Gastrocnemius medialis (tissue), 4 donors: ENCODE data around the gene CASKIN1. TPM values are rescaled to one million over a fixed set of nuclear protein-coding genes. Genes with fewer than 3 reads are reported as not detected.

Source experiments
- ATAC-seq, 2 donors: fragments of 150-250 bp; one replicate each; pipeline ENCODE4 v1.9.1; 2016
- DNase-seq, 2 donors: peaks; one replicate each; pipeline ENCODE4 v3.0.0-alpha.2; 2019
- H3K27ac ChIP-seq, 4 donors: fragments of 200-600 bp; sonication (generic); 1 replicate in 1 of 4; 2 replicates in 3 of 4; pipeline ENCODE4 v1.5.1; 2016 to 2018; ENCODE audit warnings: mild to moderate bottlenecking in 2 of 4, moderate library complexity in 1 of 4
- H3K27me3 ChIP-seq, 3 donors: fragments of 200-600 bp; sonication (generic) in 2 of 3; 1 replicate in 1 of 3; 2 replicates in 2 of 3; pipeline versions ENCODE4 v1.5.1 to v1.6.0; 2016 to 2019; ENCODE audit warnings: mild to moderate bottlenecking in 1 of 3, moderate library complexity in 1 of 3
- H3K36me3 ChIP-seq, 2 donors: fragments of 200-600 bp; sonication (generic) in 1 of 2; one replicate each; pipeline ENCODE4 v1.5.1; 2017 to 2018
- H3K4me1 ChIP-seq, 2 donors: fragments of 200-600 bp; sonication (generic) in 1 of 2; one replicate each; pipeline ENCODE4 v1.5.1; 2016 to 2017; ENCODE audit warnings: mild to moderate bottlenecking in 2 of 2
- H3K4me3 ChIP-seq, 4 donors: fragments of 200-600 bp; sonication (generic) in 3 of 4; 1 replicate in 1 of 4; 2 replicates in 3 of 4; pipeline ENCODE4 v1.5.1; 2016 to 2019; ENCODE audit warnings: mild to moderate bottlenecking in 2 of 4
- H3K9me3 ChIP-seq, 3 donors: fragments of 200-600 bp; sonication (generic) in 2 of 3; 1 replicate in 1 of 3; 2 replicates in 2 of 3; pipeline ENCODE4 v1.5.1; 2016 to 2019
- POLR2A ChIP-seq, 2 donors: fragments of 450-650 bp; IDR thresholded peaks; one replicate each; pipeline ENCODE4 v1.6.1; 2017; ENCODE audit warnings: antibody characterized with exemption in 2 of 2, mild to moderate bottlenecking in 2 of 2, moderate library complexity in 2 of 2
- in situ Hi-C, 4 donors: fragments of 200-750 bp; cut with MboI; loops; one replicate each; pipeline versions ENCODE4 v1.15.0 to v1.8.0; 2017; ENCODE audit warnings: low sequenced_read_pairs in 4 of 4
- intact Hi-C: fragments of 100-400 bp; cut with DNase I; formaldehyde crosslinking; loops from one replicate; pipeline ENCODE4 v1.15.1; 2023; ENCODE audit warnings: low total_unique reads
- total RNA-seq, 4 donors: library from RNA; depleted of rRNA; stranded (reverse); fragments of >200 nt; gene quantifications; one replicate each; pipeline versions ENCODE4 v1.1.0 to v1.2.3, GENCODE V29; 2016
- TF ChIP-seq, protein P1 (sequence below), 5 experiments: fragments of 450-650 bp in 3 of 5; fragments of 200-600 bp in 2 of 5; sonication (generic) in 2 of 5; IDR thresholded peaks in 4 of 5; conservative IDR thresholded peaks in 1 of 5; 1 replicate in 4 of 5; 2 replicates in 1 of 5; pipeline ENCODE4 v1.5.1; 2016 to 2019; ENCODE audit warnings: antibody characterized with exemption in 5 of 5, mild to moderate bottlenecking in 3 of 5, moderate library complexity in 3 of 5

Gene CASKIN1
- total RNA-seq, 4 donors from 2014 or later, result 0.07 to 0.51 (median 0.10) TPM; not detected in 1

DNA sequence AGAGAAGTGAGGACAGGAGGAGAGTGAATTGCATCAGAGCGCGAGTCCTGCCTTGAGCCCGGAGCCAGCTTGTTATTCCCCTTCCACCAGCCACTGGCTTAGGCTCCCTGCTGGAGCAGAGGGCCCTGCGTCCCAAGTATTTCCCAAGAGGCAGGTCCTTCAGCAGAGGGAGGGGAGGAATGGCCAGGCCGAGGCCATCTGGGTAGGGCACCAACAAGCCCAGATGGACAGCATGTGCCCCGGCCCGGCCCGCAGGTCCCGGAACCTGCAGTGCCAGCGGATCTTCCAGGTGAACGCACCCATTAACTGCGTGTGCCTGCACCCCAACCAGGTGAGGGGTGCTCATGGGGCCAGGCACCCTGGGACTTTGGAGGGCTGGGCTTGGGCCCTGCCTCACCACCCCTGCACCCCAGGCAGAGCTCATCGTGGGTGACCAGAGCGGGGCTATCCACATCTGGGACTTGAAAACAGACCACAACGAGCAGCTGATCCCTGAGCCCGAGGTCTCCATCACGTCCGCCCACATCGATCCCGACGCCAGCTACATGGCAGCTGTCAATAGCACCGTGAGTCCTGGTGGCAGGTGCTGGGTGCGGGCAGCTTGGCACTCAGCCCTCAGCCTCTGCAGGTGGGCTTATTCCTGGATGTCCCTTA, 10.5 kb upstream of the CASKIN1 start:
- Histone ChIP-seq H3K36me3 (peaks cover 0 to 35% of the 10 kb centered on the region in 2 donors), H3K27me3 (no peaks in the 10 kb centered on the region), H3K9me3 (no peaks in the 10 kb centered on the region), H3K4me3 (no peak overlapping the region), H3K27ac (peak overlapping the region; percentile 96 to 100 (median 100)), H3K4me1 (peaks cover 35% of the 10 kb centered on the region in 2 donors)
- TF ChIP-seq, protein P1, sequence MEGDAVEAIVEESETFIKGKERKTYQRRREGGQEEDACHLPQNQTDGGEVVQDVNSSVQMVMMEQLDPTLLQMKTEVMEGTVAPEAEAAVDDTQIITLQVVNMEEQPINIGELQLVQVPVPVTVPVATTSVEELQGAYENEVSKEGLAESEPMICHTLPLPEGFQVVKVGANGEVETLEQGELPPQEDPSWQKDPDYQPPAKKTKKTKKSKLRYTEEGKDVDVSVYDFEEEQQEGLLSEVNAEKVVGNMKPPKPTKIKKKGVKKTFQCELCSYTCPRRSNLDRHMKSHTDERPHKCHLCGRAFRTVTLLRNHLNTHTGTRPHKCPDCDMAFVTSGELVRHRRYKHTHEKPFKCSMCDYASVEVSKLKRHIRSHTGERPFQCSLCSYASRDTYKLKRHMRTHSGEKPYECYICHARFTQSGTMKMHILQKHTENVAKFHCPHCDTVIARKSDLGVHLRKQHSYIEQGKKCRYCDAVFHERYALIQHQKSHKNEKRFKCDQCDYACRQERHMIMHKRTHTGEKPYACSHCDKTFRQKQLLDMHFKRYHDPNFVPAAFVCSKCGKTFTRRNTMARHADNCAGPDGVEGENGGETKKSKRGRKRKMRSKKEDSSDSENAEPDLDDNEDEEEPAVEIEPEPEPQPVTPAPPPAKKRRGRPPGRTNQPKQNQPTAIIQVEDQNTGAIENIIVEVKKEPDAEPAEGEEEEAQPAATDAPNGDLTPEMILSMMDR (IDR thresholded peaks at IDR 0.05 in 4 of 5, conservative IDR thresholded peaks at IDR 0.05 in 1 of 5), result no peak
- no peak for TF ChIP-seq POLR2A (IDR thresholded peaks at IDR 0.05)
- in situ Hi-C loops, result no loop called here
- no peak for ATAC-seq
- no peak for DNase-seq
- intact Hi-C loops, result no loop called here

DNA sequence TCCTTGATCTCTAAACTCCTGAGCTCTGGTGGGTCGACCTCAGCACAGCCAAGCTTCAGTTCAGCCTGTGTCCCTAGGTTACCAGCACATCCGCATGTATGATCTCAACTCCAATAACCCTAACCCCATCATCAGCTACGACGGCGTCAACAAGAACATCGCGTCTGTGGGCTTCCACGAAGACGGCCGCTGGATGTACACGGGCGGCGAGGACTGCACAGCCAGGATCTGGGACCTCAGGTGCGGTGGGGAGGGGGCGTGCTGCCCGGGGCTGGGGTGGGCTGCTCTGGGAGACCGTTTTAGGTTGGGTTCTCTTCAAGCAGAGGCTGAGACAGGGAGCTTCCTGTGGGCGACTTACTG, 10.0 kb upstream of the CASKIN1 start:
- intact Hi-C loops, result no loop called here
- no peak for ATAC-seq
- peak overlapping the region; percentile 96 to 100 (median 100) for H3K27ac ChIP-seq

GRCh38 chr16:2205967-2206313, 9.5 kb upstream of the CASKIN1 start:
- intact Hi-C loops, result loop anchor here (1.0 kb wide), 3 partner anchors 8 to 62 kb away; partner anchors contain the start of genes E4F1, PGP and RNPS1
- DNase-seq (no peak), ATAC-seq (no peak)
- Histone ChIP-seq H3K4me1 (peaks cover 26% of the 10 kb centered on the region in 2 donors), H3K27me3 (no peaks in the 10 kb centered on the region), H3K36me3 (peaks cover 0 to 35% of the 10 kb centered on the region in 2 donors), H3K27ac (peak overlapping the region; percentile 96 to 100 (median 100)), H3K4me3 (peak overlapping the region; percentile 82 to 94 (median 92)), H3K9me3 (no peaks in the 10 kb centered on the region)
- no peak for TF ChIP-seq POLR2A (IDR thresholded peaks at IDR 0.05)
- TF ChIP-seq, protein P1 (IDR thresholded peaks at IDR 0.05 in 4 of 5, conservative IDR thresholded peaks at IDR 0.05 in 1 of 5), result no peak
- in situ Hi-C loops, result no loop called here

More for the DNA sequence above, 10.0 kb upstream of the CASKIN1 start:
- in situ Hi-C loops, result no loop called here
- H3K36me3 ChIP-seq, result peaks cover 0 to 35% of the 10 kb centered on the region in 2 donors
- H3K27me3 ChIP-seq, result no peaks in the 10 kb centered on the region
- TF ChIP-seq, protein P1 (IDR thresholded peaks at IDR 0.05 in 4 of 5, conservative IDR thresholded peaks at IDR 0.05 in 1 of 5), result no peak
- TF ChIP-seq POLR2A (IDR thresholded peaks at IDR 0.05), result no peak
- peak overlapping the region in 3 of 4 donors; percentile 82 to 94 (median 90) for H3K4me3 ChIP-seq
- no peak for DNase-seq
- no peaks in the 10 kb centered on the region for H3K9me3 ChIP-seq
- peaks cover 30% of the 10 kb centered on the region in 2 donors for H3K4me1 ChIP-seq

GRCh38 chr16:2205104-2205966, 8.9 kb upstream of the CASKIN1 start, which contains the start of gene MLST8:
Gene MLST8, plus strand, starts transcription at chr16:2205454. Its CDS starts 632 bp downstream, at chr16:2206086.
- Histone ChIP-seq H3K4me3 (peak within 1 kb of the TSS; percentile 82 to 94 (median 92)), H3K9me3 (no peaks in the 10 kb centered on the region), H3K27me3 (no peaks in the 10 kb centered on the region), H3K36me3 (peaks cover 0 to 35% of the 10 kb centered on the region in 2 donors), H3K4me1 (peaks cover 19 to 20% of the 10 kb centered on the region in 2 donors), H3K27ac (peak within 1 kb of the TSS; percentile 96 to 100 (median 100))
- peak; percentile 87 to 91 for ATAC-seq
- in situ Hi-C loops, result no loop called here
- TF ChIP-seq, protein P1 (IDR thresholded peaks at IDR 0.05 in 4 of 5, conservative IDR thresholded peaks at IDR 0.05 in 1 of 5), result peak in 1 of 5 experiments; percentile 42
- peak; percentile 73 to 80 for TF ChIP-seq POLR2A (IDR thresholded peaks at IDR 0.05)
- intact Hi-C loops, result loop anchor here (1.0 kb wide), 3 partner anchors 9 to 63 kb away; partner anchors contain the start of genes E4F1, PGP and RNPS1
- peak; percentile 70 to 78 for DNase-seq
